MM.1S (cell line): ENCODE measurements around the gene MAN1C1.

ENCODE experiments used
- DNase-seq: peaks from one replicate; pipeline ENCODE4 v3.0.0-alpha.2; 2015
- H2AFZ ChIP-seq: fragments of 300-600 bp; sonication (generic); 2 replicates; pipeline ENCODE4 v1.6.0; 2016; ENCODE audit warnings: antibody characterized with exemption, low read length
- H3F3A ChIP-seq: fragments of 300-600 bp; sonication (generic); 2 replicates; pipeline ENCODE4 v1.6.1; 2016; ENCODE audit warnings: mild to moderate bottlenecking, antibody characterized with exemption, low read length, moderate library complexity, mixed read lengths; ENCODE audit not compliant: insufficient read depth
- H3K27ac ChIP-seq: fragments of 300-600 bp; sonication (generic); 2 replicates; pipeline ENCODE4 v1.5.1; 2016; ENCODE audit warnings: mild to moderate bottlenecking, low read length
- H3K27me3 ChIP-seq: fragments of 300-600 bp; sonication (generic); replicated peaks from 2 replicates; pipeline ENCODE4 v1.6.0; 2016; ENCODE audit warnings: low read length; ENCODE audit not compliant: insufficient read depth
- H3K36me3 ChIP-seq: fragments of 300-600 bp; sonication (generic); replicated peaks from 2 replicates; pipeline ENCODE4 v1.6.1; 2016; ENCODE audit warnings: mild to moderate bottlenecking, low read length, mixed read lengths; ENCODE audit not compliant: insufficient read depth
- H3K4me1 ChIP-seq: fragments of 300-600 bp; sonication (generic); 2 replicates; pipeline ENCODE4 v1.6.1; 2016; ENCODE audit warnings: low read length, mixed read lengths
- H3K4me2 ChIP-seq: fragments of 300-600 bp; sonication (generic); 2 replicates; pipeline ENCODE4 v1.6.0; 2016; ENCODE audit warnings: low read depth, low read length
- H3K4me3 ChIP-seq: fragments of 300-600 bp; sonication (generic); 2 replicates; pipeline ENCODE4 v1.5.1; 2016; ENCODE audit warnings: low read length, mixed read lengths
- H3K79me2 ChIP-seq: fragments of 300-600 bp; sonication (generic); 2 replicates; pipeline ENCODE4 v1.6.1; 2016; ENCODE audit warnings: mixed run types, low read length, mixed read lengths
- H3K9ac ChIP-seq: fragments of 300-600 bp; sonication (generic); 2 replicates; pipeline ENCODE4 v1.6.1; 2016; ENCODE audit warnings: low read length, mixed read lengths
- H3K9me2 ChIP-seq: fragments of 300-600 bp; sonication (generic); replicated peaks from 2 replicates; pipeline ENCODE4 v1.6.1; 2016; ENCODE audit warnings: mild to moderate bottlenecking, low read length, mixed read lengths; ENCODE audit not compliant: insufficient read depth
- H3K9me3 ChIP-seq: fragments of 300-600 bp; sonication (generic); replicated peaks from 2 replicates; pipeline ENCODE4 v1.6.1; 2016; ENCODE audit warnings: mild to moderate bottlenecking, low read length, mixed read lengths; ENCODE audit not compliant: insufficient read depth
- H4K20me1 ChIP-seq: fragments of 300-600 bp; sonication (generic); 2 replicates; pipeline ENCODE4 v1.6.1; 2016; ENCODE audit warnings: mild to moderate bottlenecking, low read length, moderate library complexity, mixed read lengths; ENCODE audit not compliant: insufficient read depth
- CTCF ChIP-seq: fragments of 300-600 bp; sonication (generic); IDR thresholded peaks from 2 replicates; pipeline ENCODE4 v1.5.1; 2016; ENCODE audit warnings: antibody characterized with exemption, low read length, mixed read lengths
- EZH2 ChIP-seq: fragments of 300-600 bp; sonication (generic); optimal IDR thresholded peaks from 2 replicates; pipeline ENCODE3; 2017; ENCODE audit warnings: low read depth, mild to moderate bottlenecking, antibody characterized with exemption, low read length, mixed read lengths
- EZH2phosphoT487 ChIP-seq: fragments of 300-600 bp; sonication (generic); IDR thresholded peaks from 2 replicates; pipeline ENCODE4 v1.6.1; 2018; ENCODE audit warnings: antibody characterized with exemption, low read length

Gene MAN1C1

GRCh38 chr1:25688390-25689119, 72.0 kb downstream of the MAN1C1 start:
- H3K4me3 ChIP-seq = no peak overlapping the region
- no peak for DNase-seq
- H4K20me1 ChIP-seq = no peaks in the 10 kb centered on the region
- no peaks in the 10 kb centered on the region for H3K36me3 ChIP-seq
- H3K4me1 ChIP-seq = 0 out of 2 replicates have a peak, but pooled peaks cover 1% of the 10 kb centered on the region
- H3K4me2 ChIP-seq = no peak overlapping the region
- H3F3A ChIP-seq = no peaks in the 10 kb centered on the region
- H3K9ac ChIP-seq = no peak overlapping the region
- no peak overlapping the region for H2AFZ ChIP-seq
- no peak overlapping the region for H3K27ac ChIP-seq
- no peaks in the 10 kb centered on the region for H3K9me2 ChIP-seq
- no peaks in the 10 kb centered on the region for H3K9me3 ChIP-seq
- H3K27me3 ChIP-seq = no peaks in the 10 kb centered on the region
- no peaks in the 10 kb centered on the region for H3K79me2 ChIP-seq
- TF ChIP-seq CTCF (no peak), EZH2phosphoT487 (no peak), EZH2 (no peak)

- DNase-seq = no peak
- Histone ChIP-seq H3K27me3 (no peaks in the 10 kb centered on the region), H3F3A (no peaks in the 10 kb centered on the region), H3K4me2 (no peak overlapping the region), H3K36me3 (no peaks in the 10 kb centered on the region), H2AFZ (no peak overlapping the region), H3K27ac (no peak overlapping the region), H3K9ac (no peak overlapping the region), H3K9me2 (no peaks in the 10 kb centered on the region), H4K20me1 (no peaks in the 10 kb centered on the region), H3K9me3 (no peaks in the 10 kb centered on the region), H3K4me1 (0 out of 2 replicates have a peak, but pooled peaks cover 4% of the 10 kb centered on the region), H3K4me3 (no peak overlapping the region), H3K79me2 (no peaks in the 10 kb centered on the region)
- no peak for TF ChIP-seq EZH2
- TF ChIP-seq EZH2phosphoT487 = no peak
- TF ChIP-seq CTCF = no peak
These were observed 73.2 kb downstream of the MAN1C1 start for GRCh38 chr1:25689686-25690381.

GRCh38 chr1:25690396-25690956, 73.9 kb downstream of the MAN1C1 start:
- Histone ChIP-seq H3K4me2 (no peak overlapping the region), H3K4me3 (no peak overlapping the region)

More at GRCh38 chr1:25690396-25690956, 73.9 kb downstream of the MAN1C1 start:
- no peaks in the 10 kb centered on the region for H3K9me2 ChIP-seq
- no peaks in the 10 kb centered on the region for H4K20me1 ChIP-seq
- H2AFZ ChIP-seq = no peak overlapping the region
- no peak overlapping the region for H3K9ac ChIP-seq
- no peaks in the 10 kb centered on the region for H3K36me3 ChIP-seq
- H3K79me2 ChIP-seq = no peaks in the 10 kb centered on the region
- H3K4me1 ChIP-seq = 0 out of 2 replicates have a peak, but pooled peaks cover 4% of the 10 kb centered on the region
- no peaks in the 10 kb centered on the region for H3K27me3 ChIP-seq
- TF ChIP-seq EZH2phosphoT487 = no peak
- no peak for TF ChIP-seq CTCF
- no peak for TF ChIP-seq EZH2
- no peak overlapping the region for H3K27ac ChIP-seq
- H3F3A ChIP-seq = no peaks in the 10 kb centered on the region
- DNase-seq = no peak
- H3K9me3 ChIP-seq = no peaks in the 10 kb centered on the region
